Gastroesophageal sphincter (tissue), 3 donors: ENCODE data around the gene PTPRD.

Source experiments
- CTCF ChIP-seq, 4 experiments: fragments of 200-600 bp in 2 of 4; fragments of 450-650 bp in 2 of 4; sonication (generic) in 1 of 4; IDR thresholded peaks; one replicate each; pipeline ENCODE4 v1.5.1; 2017 to 2019; ENCODE audit warnings: antibody characterized with exemption in 4 of 4, mild to moderate bottlenecking in 2 of 4, moderate library complexity in 2 of 4
- EP300 ChIP-seq: sonication (generic); formaldehyde crosslinking; IDR thresholded peaks from one replicate; pipeline ENCODE4 v1.6.1; 2017; ENCODE audit warnings: antibody characterized with exemption, mild to moderate bottlenecking
- POLR2A ChIP-seq, 2 donors: fragments of 450-650 bp; IDR thresholded peaks; one replicate each; pipeline ENCODE4 v1.6.1; 2017; ENCODE audit warnings: antibody characterized with exemption in 2 of 2, mild to moderate bottlenecking in 2 of 2, moderate library complexity in 1 of 2

- no peak for TF ChIP-seq CTCF (IDR thresholded peaks at IDR 0.05)
- no peak for TF ChIP-seq POLR2A (IDR thresholded peaks at IDR 0.05)
- no peak for TF ChIP-seq EP300
Measured at GRCh38 chr9:8895106-8895860, 1717.5 kb downstream of the PTPRD start.
